GM12874 (cell line): ENCODE data around the gene IL1RAP.

Experiments used
- TF ChIP-seq, protein P1 (sequence below): IDR thresholded peaks from 2 replicates; pipeline ENCODE4 v1.5.1; 2011; ENCODE audit warnings: low read depth, mild to moderate bottlenecking, control low read depth, low read length, moderate library complexity; ENCODE audit not compliant: insufficient read depth

Gene IL1RAP

DNA sequence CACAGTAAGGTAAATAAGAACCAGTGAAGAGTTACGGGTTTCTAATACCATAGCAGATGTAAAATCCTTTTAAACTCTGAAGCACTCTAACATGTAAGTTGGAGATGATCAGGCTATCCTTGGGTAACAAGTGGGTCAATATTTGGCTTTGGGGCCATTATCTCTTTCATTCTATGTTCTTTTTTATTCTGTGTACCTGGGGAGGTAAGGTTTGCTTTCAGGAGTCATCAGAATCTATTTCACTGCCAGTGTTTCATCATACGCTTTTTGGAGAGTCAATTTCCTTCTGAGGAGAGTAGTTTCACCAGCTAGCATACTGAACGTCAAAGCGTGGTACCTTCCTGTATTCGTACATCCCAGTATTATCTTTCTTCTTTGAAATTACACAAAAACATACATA, 182.1 kb downstream of the IL1RAP start:
- TF ChIP-seq, protein P1, sequence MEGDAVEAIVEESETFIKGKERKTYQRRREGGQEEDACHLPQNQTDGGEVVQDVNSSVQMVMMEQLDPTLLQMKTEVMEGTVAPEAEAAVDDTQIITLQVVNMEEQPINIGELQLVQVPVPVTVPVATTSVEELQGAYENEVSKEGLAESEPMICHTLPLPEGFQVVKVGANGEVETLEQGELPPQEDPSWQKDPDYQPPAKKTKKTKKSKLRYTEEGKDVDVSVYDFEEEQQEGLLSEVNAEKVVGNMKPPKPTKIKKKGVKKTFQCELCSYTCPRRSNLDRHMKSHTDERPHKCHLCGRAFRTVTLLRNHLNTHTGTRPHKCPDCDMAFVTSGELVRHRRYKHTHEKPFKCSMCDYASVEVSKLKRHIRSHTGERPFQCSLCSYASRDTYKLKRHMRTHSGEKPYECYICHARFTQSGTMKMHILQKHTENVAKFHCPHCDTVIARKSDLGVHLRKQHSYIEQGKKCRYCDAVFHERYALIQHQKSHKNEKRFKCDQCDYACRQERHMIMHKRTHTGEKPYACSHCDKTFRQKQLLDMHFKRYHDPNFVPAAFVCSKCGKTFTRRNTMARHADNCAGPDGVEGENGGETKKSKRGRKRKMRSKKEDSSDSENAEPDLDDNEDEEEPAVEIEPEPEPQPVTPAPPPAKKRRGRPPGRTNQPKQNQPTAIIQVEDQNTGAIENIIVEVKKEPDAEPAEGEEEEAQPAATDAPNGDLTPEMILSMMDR = no peak

DNA sequence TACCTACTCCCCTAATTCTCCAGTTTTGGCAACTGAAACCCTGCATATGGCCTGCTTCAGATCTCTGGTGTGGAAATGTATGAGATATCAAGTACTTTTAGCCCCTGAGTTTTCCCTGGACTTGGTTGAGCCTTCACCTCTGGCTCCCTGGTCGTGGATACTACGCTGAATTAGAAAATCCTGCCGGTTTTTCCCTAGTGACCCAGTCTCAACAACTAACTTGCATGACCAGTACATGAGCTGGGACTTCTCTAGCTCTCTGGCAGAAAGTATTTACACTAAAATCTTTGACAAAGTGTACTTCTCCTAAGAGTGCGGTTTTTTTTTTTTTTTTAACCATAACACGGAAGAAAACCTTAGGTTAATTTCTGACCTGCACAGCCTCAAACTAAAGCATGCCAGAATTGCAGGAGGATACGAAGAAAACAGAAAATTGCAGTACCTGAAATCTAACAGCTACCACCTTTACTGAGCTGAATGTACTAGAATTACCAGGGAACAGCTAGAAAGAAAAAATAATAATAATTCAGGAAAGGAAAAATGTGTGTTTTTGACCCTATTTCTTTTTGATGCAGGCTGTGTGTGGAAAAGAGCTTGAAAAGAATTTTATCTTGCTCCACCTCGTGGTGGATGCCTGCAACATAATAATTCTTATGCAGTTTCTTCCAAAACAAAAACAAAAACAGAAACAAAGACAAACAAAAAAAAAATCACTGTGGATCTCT, 183.1 kb downstream of the IL1RAP start:
- TF ChIP-seq, protein P1 = peak; percentile 28; the same call in 1 of the 2 replicates

DNA sequence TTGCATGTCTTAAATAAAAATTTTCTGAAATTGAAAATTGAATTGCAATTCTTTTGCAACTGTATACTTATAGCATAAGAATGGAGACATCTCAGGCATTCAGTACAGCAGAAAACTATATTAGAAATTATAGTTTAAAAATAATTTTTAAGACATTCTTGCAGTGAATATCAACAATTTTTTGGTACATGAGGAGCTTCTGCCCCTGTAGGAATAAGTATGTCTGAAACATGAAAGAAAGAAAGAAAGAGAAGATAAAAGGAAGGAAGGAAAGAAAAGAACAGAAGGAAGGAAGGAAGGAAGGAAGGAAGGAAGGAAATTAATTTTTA, 183.6 kb downstream of the IL1RAP start:
- TF ChIP-seq, protein P1 = no peak

DNA sequence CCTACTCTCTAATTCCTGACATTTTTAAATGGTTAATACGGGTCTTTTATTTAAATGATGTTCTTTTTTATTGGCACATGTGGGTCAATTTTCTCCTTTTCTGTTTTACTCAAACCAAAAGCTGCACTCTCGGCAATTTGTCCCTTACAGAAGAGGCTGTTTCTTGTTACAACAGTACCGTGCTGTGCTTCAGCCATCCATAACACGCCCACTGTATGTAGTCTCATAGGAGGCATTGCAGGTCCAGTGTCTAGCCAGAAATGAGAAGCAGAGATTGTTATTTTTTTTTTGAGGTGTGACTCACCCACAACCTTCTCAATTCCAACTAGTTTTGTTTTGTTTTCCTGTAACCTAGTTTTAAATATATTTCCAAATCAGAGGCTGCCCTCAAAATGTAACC, 184.0 kb downstream of the IL1RAP start:
- TF ChIP-seq, protein P1 = no peak

DNA sequence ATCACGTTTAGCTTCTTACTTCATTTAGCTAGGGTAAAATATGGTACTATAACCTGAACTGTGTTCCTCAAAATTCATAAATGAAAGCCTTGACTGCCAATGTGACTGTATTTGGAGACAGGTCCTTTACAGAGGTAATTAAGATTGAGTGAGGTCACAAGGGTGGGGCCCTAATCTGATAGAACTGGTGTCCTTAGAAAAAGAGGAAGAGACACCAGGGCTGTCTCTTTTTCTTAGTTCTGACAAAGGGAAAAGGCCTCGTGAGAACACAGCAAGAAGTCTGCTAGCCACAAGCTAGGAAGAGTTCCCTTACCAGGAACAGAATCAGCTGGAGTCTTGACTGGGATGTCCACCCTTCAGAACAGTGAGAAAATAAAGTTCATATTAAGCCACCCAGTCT, 185.9 kb downstream of the IL1RAP start:
- TF ChIP-seq, protein P1 = no peak

DNA sequence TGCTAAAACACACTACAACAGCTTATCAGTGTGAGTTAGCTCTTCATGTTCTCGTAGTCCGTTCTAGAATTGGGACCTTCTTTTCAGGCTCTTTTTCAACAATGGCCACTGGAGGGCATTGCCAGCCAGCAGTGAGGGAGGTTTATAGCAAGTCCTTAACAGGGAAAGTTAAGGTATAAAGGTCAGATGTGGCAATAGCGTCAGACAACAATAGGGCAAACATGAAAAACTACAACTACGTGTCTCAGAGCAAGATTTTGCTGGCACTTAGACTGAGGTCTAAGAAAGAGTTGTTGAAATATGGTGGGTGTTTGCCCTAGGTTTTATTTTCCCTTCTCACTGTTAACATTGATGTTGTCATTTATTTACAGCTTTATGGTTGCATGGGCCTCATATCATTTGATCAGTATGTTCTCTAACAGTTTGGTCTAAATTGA, 187.2 kb downstream of the IL1RAP start:
- TF ChIP-seq, protein P1 = peak; percentile 43

DNA sequence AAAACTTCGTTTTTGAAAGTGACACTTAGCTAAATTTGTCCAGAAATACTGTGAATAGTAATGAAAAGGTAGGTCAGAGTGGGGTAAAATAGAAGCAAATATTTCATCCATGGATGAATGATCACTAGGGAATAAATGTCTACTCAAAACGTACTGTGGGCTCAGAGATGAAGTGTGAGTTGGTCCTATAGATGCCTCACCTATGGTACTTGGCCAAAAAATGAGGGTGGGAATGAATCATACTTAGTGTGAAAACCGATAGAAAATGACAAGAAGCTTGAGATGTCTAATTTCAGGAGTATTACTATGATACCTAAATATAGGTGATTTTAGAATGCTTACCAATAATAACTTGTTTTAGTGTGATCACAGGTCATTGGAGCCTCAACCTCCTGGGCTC, 192.7 kb downstream of the IL1RAP start:
- TF ChIP-seq, protein P1 = no peak
